B cell (primary cell): ENCODE results near the gene MED15. TPM values are rescaled to one million over a fixed set of nuclear protein-coding genes. Genes with fewer than 3 reads are reported as not detected.

Experiments
- ATAC-seq: fragments of 200-7000 bp; cut with Tn5 transposase; one replicate; pipeline ENCODE4 v1.10.0; 2021; ENCODE audit warnings: low read depth, mild to moderate bottlenecking, moderate number of reproducible peaks, moderate library complexity
- CTCF ChIA-PET: fragments of 350-600 bp; sonication (Branson Sonifier 250); formaldehyde crosslinking; loops from one replicate; lab custom pipeline; 2021; ENCODE audit warnings: antibody characterized with exemption, inconsistent platforms; lab: Charles Lee
- POLR2A ChIA-PET: fragments of 350-600 bp; sonication (Branson Sonifier 250); formaldehyde crosslinking; loops from one replicate; lab custom pipeline; 2021; ENCODE audit warnings: antibody characterized with exemption; lab: Charles Lee
- DNase-seq: peaks from one replicate; pipeline ENCODE4 v3.0.0; 2013
- H2AFZ ChIP-seq: 2 replicates; pipeline ENCODE4 v1.6.1; 2012; ENCODE audit warnings: mild to moderate bottlenecking, low read depth, low read length; ENCODE audit not compliant: insufficient read depth, poor library complexity, severe bottlenecking
- H3K27ac ChIP-seq, 2 donors: 1 replicate in 1 of 2; 2 replicates in 1 of 2; pipeline ENCODE4 v1.5.1; 2012 to 2013; ENCODE audit warnings: low read length in 2 of 2, mild to moderate bottlenecking in 2 of 2, moderate library complexity in 1 of 2
- H3K27me3 ChIP-seq, 4 experiments: fragments of 200-600 bp in 1 of 4; sonication (generic) in 1 of 4; replicated peaks in 1 of 4; 1 replicate in 2 of 4; 2 replicates in 2 of 4; pipeline versions ENCODE4 v1.6.1 to v1.7.0; 2013 to 2016; ENCODE audit warnings: low read length in 3 of 4, mild to moderate bottlenecking in 2 of 4, mixed read lengths in 1 of 4, moderate library complexity in 1 of 4; ENCODE audit not compliant: insufficient read depth in 4 of 4, control insufficient read depth in 3 of 4; ENCODE audit errors: control extremely low read depth in 1 of 4
- H3K36me3 ChIP-seq, 2 experiments: replicated peaks in 1 of 2; 1 replicate in 1 of 2; 2 replicates in 1 of 2; pipeline versions ENCODE4 v1.6.1 to v1.7.1; 2013; ENCODE audit warnings: low read length in 1 of 2; ENCODE audit not compliant: insufficient read depth in 2 of 2, control insufficient read depth in 1 of 2; ENCODE audit errors: control extremely low read depth in 1 of 2, extremely low read depth in 1 of 2
- H3K4me1 ChIP-seq, 2 donors: fragments of 200-600 bp in 1 of 2; sonication (generic) in 1 of 2; 1 replicate in 1 of 2; 2 replicates in 1 of 2; pipeline versions ENCODE4 v1.5.1 to v1.6.1; 2013 to 2017; ENCODE audit warnings: low read length in 2 of 2; ENCODE audit not compliant: control insufficient read depth in 2 of 2, insufficient read depth in 2 of 2
- H3K4me2 ChIP-seq: replicated peaks from 2 replicates; pipeline ENCODE3; 2012; ENCODE audit warnings: mild to moderate bottlenecking, low read depth, low read length; ENCODE audit not compliant: poor library complexity, severe bottlenecking
- H3K4me3 ChIP-seq, 5 experiments: fragments of 200-600 bp in 1 of 5; sonication (generic) in 1 of 5; 1 replicate in 3 of 5; 2 replicates in 2 of 5; pipeline versions ENCODE4 v1.5.1 to v1.7.0; 2011 to 2016; ENCODE audit warnings: low read length in 4 of 5, mild to moderate bottlenecking in 4 of 5, low read depth in 2 of 5, control low read depth in 1 of 5, moderate library complexity in 1 of 5; ENCODE audit not compliant: insufficient read depth in 1 of 5; ENCODE audit errors: control extremely low read depth in 1 of 5, extremely low read depth in 1 of 5
- H3K79me2 ChIP-seq: fragments of 200-600 bp; sonication (generic); one replicate; pipeline ENCODE4 v1.6.0; 2016; ENCODE audit warnings: low read length; ENCODE audit not compliant: control insufficient read depth, insufficient read depth
- H3K9ac ChIP-seq: fragments of 200-600 bp; sonication (generic); 2 replicates; pipeline ENCODE4 v1.6.1; 2017; ENCODE audit warnings: mild to moderate bottlenecking, low read length, moderate library complexity
- H3K9me3 ChIP-seq, 3 donors: one replicate each; pipeline versions ENCODE4 v1.6.1 to v1.7.1; 2013; ENCODE audit warnings: low read length in 2 of 3; ENCODE audit not compliant: control insufficient read depth in 2 of 3, insufficient read depth in 1 of 3; ENCODE audit errors: control extremely low read depth in 1 of 3
- H4K20me1 ChIP-seq: 2 replicates; pipeline ENCODE4 v1.6.0; 2012; ENCODE audit warnings: mild to moderate bottlenecking, low read length; ENCODE audit not compliant: insufficient read depth, control insufficient read depth, poor library complexity, severe bottlenecking
- H3K27ac Mint-ChIP-seq: one replicate; pipeline ENCODE4 v1.8.0; 2021; ENCODE audit warnings: mixed read lengths
- H3K27me3 Mint-ChIP-seq: one replicate; pipeline ENCODE4 v1.8.0; 2021; ENCODE audit warnings: mixed read lengths
- H3K4me1 Mint-ChIP-seq: one replicate; pipeline ENCODE4 v1.8.0; 2021; ENCODE audit warnings: mixed read lengths
- H3K4me3 Mint-ChIP-seq: one replicate; pipeline ENCODE4 v1.8.0; 2021; ENCODE audit warnings: mixed read lengths
- H3K9me3 Mint-ChIP-seq: one replicate; pipeline ENCODE4 v1.8.0; 2022; ENCODE audit warnings: mixed read lengths; ENCODE audit not compliant: insufficient read depth
- CTCF ChIP-seq: fragments of 200-600 bp; IDR thresholded peaks from one replicate; pipeline ENCODE4 v1.8.0; 2022; ENCODE audit warnings: antibody characterized with exemption, mild to moderate bottlenecking
- EZH2 ChIP-seq: IDR thresholded peaks from 2 replicates; pipeline ENCODE4 v1.6.1; 2012; ENCODE audit warnings: borderline replicate concordance, low read depth, mild to moderate bottlenecking, moderate library complexity, low read length; ENCODE audit not compliant: insufficient read depth, poor library complexity, severe bottlenecking
- WGBS: methylation state at CpG from one replicate; pipeline ENCODE4 v1.1.5; 2013; ENCODE audit warnings: missing lambda C conversion rate; ENCODE audit not compliant: insufficient coverage; 5-methylcytosine and 5-hydroxymethylcytosine counted together
- intact Hi-C: fragments of 100-400 bp; cut with micrococcal nuclease; formaldehyde crosslinking; loops from one replicate; pipeline ENCODE4 v1.10.0; 2022
- polyA plus RNA-seq: library from polyadenylated mRNA; depleted of rRNA; stranded (reverse); fragments of >200 nt; gene quantifications from 2 replicates; pipeline ENCODE4 v1.2.3, GENCODE V29; 2012
- total RNA-seq, 2 donors: library from RNA; stranded (reverse); fragments of 120-200 nt in 1 of 2; gene quantifications; 1 replicate in 1 of 2; 2 replicates in 1 of 2; pipeline versions ENCODE4 v1.2.3 to v1.2.4, GENCODE V29; 2013 to 2022

Gene MED15
- total and polyA plus RNA-seq, 2 donors (not counting 1 experiment from before 2014, with no cell fraction given) = 109 to 134 TPM

GRCh38 chr22:20590477-20591294 lies 83.3 kb downstream of the MED15 start:
- no peak overlapping the region for H3K27ac Mint-ChIP-seq
- no peak for TF ChIP-seq EZH2
- WGBS = 91% methylated on average over 7 of the region's 9 CpGs
- intact Hi-C loops = no loop called here
- CTCF ChIA-PET = no interaction called here
- ATAC-seq = no peak
- no peak overlapping the region for H3K4me3 Mint-ChIP-seq
- no peaks in the 10 kb centered on the region for H3K4me1 ChIP-seq
- no peaks in the 10 kb centered on the region for H3K9me3 Mint-ChIP-seq
- H3K36me3 ChIP-seq = peaks cover 0 to 15% of the 10 kb centered on the region in 2 experiments
- no peaks in the 10 kb centered on the region for H3K27me3 ChIP-seq
- no peak overlapping the region for H3K4me2 ChIP-seq
- H3K9me3 ChIP-seq = no peaks in the 10 kb centered on the region
- no peak overlapping the region for H3K9ac ChIP-seq
- no peak overlapping the region for H2AFZ ChIP-seq
- H4K20me1 ChIP-seq = no peaks in the 10 kb centered on the region
- H3K4me3 ChIP-seq = no peak overlapping the region
- H3K27me3 Mint-ChIP-seq = no peaks in the 10 kb centered on the region
- POLR2A ChIA-PET = no interaction called here
- no peak overlapping the region for H3K27ac ChIP-seq
- DNase-seq = no peak
- no peaks in the 10 kb centered on the region for H3K79me2 ChIP-seq
- no peaks in the 10 kb centered on the region for H3K4me1 Mint-ChIP-seq

GRCh38 chr22:20591295-20591645 lies 83.9 kb downstream of the MED15 start:
- no peak overlapping the region for H2AFZ ChIP-seq
- DNase-seq = no peak
- no peak overlapping the region for H3K27ac Mint-ChIP-seq

More at GRCh38 chr22:20591295-20591645, 83.9 kb downstream of the MED15 start:
- Mint-ChIP-seq H3K27me3 (no peaks in the 10 kb centered on the region), H3K4me3 (no peak overlapping the region), H3K4me1 (no peaks in the 10 kb centered on the region), H3K9me3 (no peaks in the 10 kb centered on the region)
- no peak overlapping the region for H3K27ac ChIP-seq
- ChIA-PET POLR2A (no interaction called here), CTCF (no interaction called here)
- TF ChIP-seq EZH2 (no peak), CTCF (no peak)
- no peak overlapping the region for H3K9ac ChIP-seq
- H3K9me3 ChIP-seq = no peaks in the 10 kb centered on the region
- peaks cover 0 to 9% of the 10 kb centered on the region in 2 experiments for H3K36me3 ChIP-seq
- H4K20me1 ChIP-seq = no peaks in the 10 kb centered on the region
- no peaks in the 10 kb centered on the region for H3K79me2 ChIP-seq
- intact Hi-C loops = no loop called here
- ATAC-seq = no peak
- no peaks in the 10 kb centered on the region for H3K4me1 ChIP-seq
- no peak overlapping the region for H3K4me2 ChIP-seq
- 98% methylated on average over 7 of the region's 10 CpGs for WGBS
- no peaks in the 10 kb centered on the region for H3K27me3 ChIP-seq
- no peak overlapping the region for H3K4me3 ChIP-seq
